HEK293 (cell line): ENCODE measurements around the gene AMOTL2.

Source experiments
- ZFP3 ChIP-seq: fragments of 450-650 bp; formaldehyde crosslinking; IDR thresholded peaks from 2 replicates; pipeline ENCODE4 v1.5.1; 2016; ENCODE audit warnings: low read depth, missing biosample characterization, missing genetic modification characterization
- ZFP37 ChIP-seq: fragments of 450-650 bp; formaldehyde crosslinking; IDR thresholded peaks from 2 replicates; pipeline ENCODE4 v1.5.1; 2016; ENCODE audit warnings: missing biosample characterization, missing genetic modification characterization
- ZNF121 ChIP-seq: fragments of 450-650 bp; formaldehyde crosslinking; IDR thresholded peaks from 2 replicates; pipeline ENCODE4 v1.5.1; 2016; ENCODE audit warnings: missing biosample characterization, missing genetic modification characterization
- ZNF133 ChIP-seq: fragments of 450-650 bp; formaldehyde crosslinking; IDR thresholded peaks from 2 replicates; pipeline ENCODE4 v1.5.1; 2016; ENCODE audit warnings: missing biosample characterization, missing genetic modification characterization
- ZNF501 ChIP-seq: fragments of 450-650 bp; formaldehyde crosslinking; IDR thresholded peaks from 2 replicates; pipeline ENCODE4 v1.5.1; 2016; ENCODE audit warnings: missing biosample characterization, missing genetic modification characterization
- ZNF555 ChIP-seq: fragments of 450-650 bp; formaldehyde crosslinking; conservative IDR thresholded peaks from 2 replicates; pipeline ENCODE4 v1.5.1; 2017; ENCODE audit warnings: missing biosample characterization, mild to moderate bottlenecking, missing genetic modification characterization, inconsistent platforms
- ZNF701 ChIP-seq: fragments of 450-650 bp; formaldehyde crosslinking; IDR thresholded peaks from 2 replicates; pipeline ENCODE4 v1.5.1; 2016; ENCODE audit warnings: missing biosample characterization, missing genetic modification characterization
- ZNF792 ChIP-seq: fragments of 450-650 bp; formaldehyde crosslinking; IDR thresholded peaks from 2 replicates; pipeline ENCODE4 v1.5.1; 2016; ENCODE audit warnings: missing biosample characterization, missing genetic modification characterization
- TF ChIP-seq, protein P1 (sequence below): fragments of 450-650 bp; formaldehyde crosslinking; IDR thresholded peaks from 2 replicates; pipeline ENCODE4 v1.5.1; 2016; ENCODE audit warnings: missing biosample characterization, missing genetic modification characterization
- TF ChIP-seq, protein P2 (sequence below): IDR thresholded peaks from 2 replicates; pipeline ENCODE4 v1.6.1; 2011; ENCODE audit warnings: mild to moderate bottlenecking, low read depth, low read length, borderline replicate concordance
- TF ChIP-seq, protein P3 (sequence below): fragments of 450-650 bp; formaldehyde crosslinking; IDR thresholded peaks from 2 replicates; pipeline ENCODE4 v1.5.1; 2016; ENCODE audit warnings: missing biosample characterization, missing genetic modification characterization
- TF ChIP-seq, protein P4 (sequence below): fragments of 450-650 bp; formaldehyde crosslinking; IDR thresholded peaks from 2 replicates; pipeline ENCODE4 v1.5.1; 2016; ENCODE audit warnings: missing biosample characterization, missing genetic modification characterization

DNA sequence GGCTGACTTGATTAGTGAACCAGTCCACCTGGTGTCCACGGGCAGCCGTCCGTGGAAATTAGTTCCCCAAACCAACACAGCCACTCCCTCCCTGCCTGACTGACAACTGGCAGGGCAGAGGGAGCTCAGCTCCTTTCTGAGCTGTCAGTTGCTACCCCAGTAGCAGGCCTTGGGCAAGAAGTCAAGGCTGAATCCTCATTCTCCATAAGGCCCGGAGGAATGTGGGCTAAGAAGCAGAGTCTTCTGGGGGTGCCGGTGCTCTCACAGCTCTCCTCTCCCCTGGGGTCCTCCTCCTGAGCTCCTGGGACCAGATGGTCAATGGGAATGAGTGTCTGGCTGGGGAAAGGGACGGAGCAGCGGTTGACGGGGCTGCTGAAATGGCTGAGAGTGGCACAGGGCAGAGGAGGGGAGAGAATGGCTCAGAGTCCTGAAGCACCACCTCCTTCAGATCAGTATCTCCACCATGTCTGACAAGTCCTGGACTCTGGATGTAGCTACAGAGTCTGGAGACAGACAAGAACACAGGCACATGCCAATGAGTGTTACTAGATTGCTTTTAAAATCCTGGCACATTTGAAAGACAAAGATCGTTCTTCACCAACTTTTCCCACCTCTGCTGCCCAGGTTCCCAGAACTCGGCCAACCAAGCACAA lies 16.9 kb downstream of the AMOTL2 start:
- no peak for TF ChIP-seq ZNF701 (tag by site-specific recombination)
- TF ChIP-seq, protein P1, sequence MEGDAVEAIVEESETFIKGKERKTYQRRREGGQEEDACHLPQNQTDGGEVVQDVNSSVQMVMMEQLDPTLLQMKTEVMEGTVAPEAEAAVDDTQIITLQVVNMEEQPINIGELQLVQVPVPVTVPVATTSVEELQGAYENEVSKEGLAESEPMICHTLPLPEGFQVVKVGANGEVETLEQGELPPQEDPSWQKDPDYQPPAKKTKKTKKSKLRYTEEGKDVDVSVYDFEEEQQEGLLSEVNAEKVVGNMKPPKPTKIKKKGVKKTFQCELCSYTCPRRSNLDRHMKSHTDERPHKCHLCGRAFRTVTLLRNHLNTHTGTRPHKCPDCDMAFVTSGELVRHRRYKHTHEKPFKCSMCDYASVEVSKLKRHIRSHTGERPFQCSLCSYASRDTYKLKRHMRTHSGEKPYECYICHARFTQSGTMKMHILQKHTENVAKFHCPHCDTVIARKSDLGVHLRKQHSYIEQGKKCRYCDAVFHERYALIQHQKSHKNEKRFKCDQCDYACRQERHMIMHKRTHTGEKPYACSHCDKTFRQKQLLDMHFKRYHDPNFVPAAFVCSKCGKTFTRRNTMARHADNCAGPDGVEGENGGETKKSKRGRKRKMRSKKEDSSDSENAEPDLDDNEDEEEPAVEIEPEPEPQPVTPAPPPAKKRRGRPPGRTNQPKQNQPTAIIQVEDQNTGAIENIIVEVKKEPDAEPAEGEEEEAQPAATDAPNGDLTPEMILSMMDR (tag by site-specific recombination) = no peak
- TF ChIP-seq ZNF121 (tag by site-specific recombination) = no peak
- no peak for TF ChIP-seq ZFP3 (tag by site-specific recombination)
- no peak for TF ChIP-seq ZFP37 (tag by site-specific recombination)
- TF ChIP-seq ZNF792 (tag by site-specific recombination) = no peak
- no peak for TF ChIP-seq ZNF133 (tag by site-specific recombination)
- no peak for TF ChIP-seq ZNF501 (tag by site-specific recombination)
- TF ChIP-seq, protein P2, sequence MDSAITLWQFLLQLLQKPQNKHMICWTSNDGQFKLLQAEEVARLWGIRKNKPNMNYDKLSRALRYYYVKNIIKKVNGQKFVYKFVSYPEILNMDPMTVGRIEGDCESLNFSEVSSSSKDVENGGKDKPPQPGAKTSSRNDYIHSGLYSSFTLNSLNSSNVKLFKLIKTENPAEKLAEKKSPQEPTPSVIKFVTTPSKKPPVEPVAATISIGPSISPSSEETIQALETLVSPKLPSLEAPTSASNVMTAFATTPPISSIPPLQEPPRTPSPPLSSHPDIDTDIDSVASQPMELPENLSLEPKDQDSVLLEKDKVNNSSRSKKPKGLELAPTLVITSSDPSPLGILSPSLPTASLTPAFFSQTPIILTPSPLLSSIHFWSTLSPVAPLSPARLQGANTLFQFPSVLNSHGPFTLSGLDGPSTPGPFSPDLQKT = no peak
- TF ChIP-seq ZNF555 (tag by site-specific recombination) = no peak
- TF ChIP-seq, protein P3, sequence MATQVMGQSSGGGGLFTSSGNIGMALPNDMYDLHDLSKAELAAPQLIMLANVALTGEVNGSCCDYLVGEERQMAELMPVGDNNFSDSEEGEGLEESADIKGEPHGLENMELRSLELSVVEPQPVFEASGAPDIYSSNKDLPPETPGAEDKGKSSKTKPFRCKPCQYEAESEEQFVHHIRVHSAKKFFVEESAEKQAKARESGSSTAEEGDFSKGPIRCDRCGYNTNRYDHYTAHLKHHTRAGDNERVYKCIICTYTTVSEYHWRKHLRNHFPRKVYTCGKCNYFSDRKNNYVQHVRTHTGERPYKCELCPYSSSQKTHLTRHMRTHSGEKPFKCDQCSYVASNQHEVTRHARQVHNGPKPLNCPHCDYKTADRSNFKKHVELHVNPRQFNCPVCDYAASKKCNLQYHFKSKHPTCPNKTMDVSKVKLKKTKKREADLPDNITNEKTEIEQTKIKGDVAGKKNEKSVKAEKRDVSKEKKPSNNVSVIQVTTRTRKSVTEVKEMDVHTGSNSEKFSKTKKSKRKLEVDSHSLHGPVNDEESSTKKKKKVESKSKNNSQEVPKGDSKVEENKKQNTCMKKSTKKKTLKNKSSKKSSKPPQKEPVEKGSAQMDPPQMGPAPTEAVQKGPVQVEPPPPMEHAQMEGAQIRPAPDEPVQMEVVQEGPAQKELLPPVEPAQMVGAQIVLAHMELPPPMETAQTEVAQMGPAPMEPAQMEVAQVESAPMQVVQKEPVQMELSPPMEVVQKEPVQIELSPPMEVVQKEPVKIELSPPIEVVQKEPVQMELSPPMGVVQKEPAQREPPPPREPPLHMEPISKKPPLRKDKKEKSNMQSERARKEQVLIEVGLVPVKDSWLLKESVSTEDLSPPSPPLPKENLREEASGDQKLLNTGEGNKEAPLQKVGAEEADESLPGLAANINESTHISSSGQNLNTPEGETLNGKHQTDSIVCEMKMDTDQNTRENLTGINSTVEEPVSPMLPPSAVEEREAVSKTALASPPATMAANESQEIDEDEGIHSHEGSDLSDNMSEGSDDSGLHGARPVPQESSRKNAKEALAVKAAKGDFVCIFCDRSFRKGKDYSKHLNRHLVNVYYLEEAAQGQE (tag by site-specific recombination) = no peak
- TF ChIP-seq, protein P4, sequence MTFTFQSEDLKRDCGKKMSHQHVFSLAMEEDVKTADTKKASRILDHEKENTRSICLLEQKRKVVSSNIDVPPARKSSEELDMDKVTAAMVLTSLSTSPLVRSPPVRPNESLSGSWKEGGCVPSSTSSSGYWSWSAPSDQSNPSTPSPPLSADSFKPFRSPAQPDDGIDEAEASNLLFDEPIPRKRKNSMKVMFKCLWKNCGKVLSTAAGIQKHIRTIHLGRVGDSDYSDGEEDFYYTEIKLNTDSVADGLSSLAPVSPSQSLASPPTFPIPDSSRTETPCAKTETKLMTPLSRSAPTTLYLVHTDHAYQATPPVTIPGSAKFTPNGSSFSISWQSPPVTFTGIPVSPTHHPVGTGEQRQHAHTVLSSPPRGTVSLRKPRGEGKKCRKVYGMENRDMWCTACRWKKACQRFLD (tag by site-specific recombination) = no peak
